ENCODE measurements around the gene NRXN3. TPM values are rescaled to one million over a fixed set of nuclear protein-coding genes. Genes with fewer than 3 reads are reported as not detected.
"Not testable (repeated sequence)": the region's sequence is repeated elsewhere in the genome, so short reads cannot be mapped to it uniquely, and the experiment has no call there.

NRXN3 gene
- total and polyA plus RNA-seq, 2 experiments from 2014 or later, result 0.69 to 1.5 TPM

- no peak for DNase-seq (ENCODE audit: low read depth in 1 of 2, low spot score in 1 of 2)
- no peak overlapping the region for H3K4me3 ChIP-seq
These were observed 309.1 kb downstream of the NRXN3 start for GRCh38 chr14:78479127-78479780.

GRCh38 chr14:78484028-78484427 is 313.9 kb downstream of the NRXN3 start:
- TF ChIP-seq CTCF (IDR thresholded peaks at IDR 0.05; ENCODE audit: low read depth, low read length), result no peak

More at GRCh38 chr14:78479127-78479780, 309.1 kb downstream of the NRXN3 start:
- no peak for TF ChIP-seq CTCF (IDR thresholded peaks at IDR 0.05; ENCODE audit: low read depth, low read length)
- Histone ChIP-seq H3K27me3 (no peaks in the 10 kb centered on the region), H3K4me1 (ENCODE audit: low read depth) (no peaks in the 10 kb centered on the region), H3K36me3 (no peaks in the 10 kb centered on the region), H3K27ac (no peak overlapping the region), H3K9me3 (ENCODE audit: low read depth) (no peaks in the 10 kb centered on the region)

GRCh38 chr14:78486081-78486480 is 315.9 kb downstream of the NRXN3 start:
- no peak overlapping the region for H3K4me3 ChIP-seq
- H3K27ac ChIP-seq, result no peak overlapping the region
- H3K36me3 ChIP-seq, result no peaks in the 10 kb centered on the region
- TF ChIP-seq CTCF (IDR thresholded peaks at IDR 0.05; ENCODE audit: low read depth, low read length), result no peak
- H3K9me3 ChIP-seq (ENCODE audit: low read depth), result no peaks in the 10 kb centered on the region
- no peaks in the 10 kb centered on the region for H3K4me1 ChIP-seq (ENCODE audit: low read depth)
- H3K27me3 ChIP-seq, result no peaks in the 10 kb centered on the region
- no peak for DNase-seq (ENCODE audit: low read depth in 1 of 2, low spot score in 1 of 2)

More at GRCh38 chr14:78484028-78484427, 313.9 kb downstream of the NRXN3 start:
- H3K36me3 ChIP-seq, result no peaks in the 10 kb centered on the region
- no peaks in the 10 kb centered on the region for H3K4me1 ChIP-seq (ENCODE audit: low read depth)
- no peaks in the 10 kb centered on the region for H3K9me3 ChIP-seq (ENCODE audit: low read depth)
- no peak for DNase-seq (ENCODE audit: low read depth in 1 of 2, low spot score in 1 of 2)
- no peaks in the 10 kb centered on the region for H3K27me3 ChIP-seq
- no peak overlapping the region for H3K27ac ChIP-seq
- no peak overlapping the region for H3K4me3 ChIP-seq

GRCh38 chr14:78486621-78487020 is 316.4 kb downstream of the NRXN3 start:
- no peak for TF ChIP-seq CTCF (IDR thresholded peaks at IDR 0.05; ENCODE audit: low read depth, low read length)

GRCh38 chr14:78487573-78487972 is 317.4 kb downstream of the NRXN3 start:
- DNase-seq (ENCODE audit: low read depth in 1 of 2, low spot score in 1 of 2); H3K4me1 ChIP-seq (ENCODE audit: low read depth); H3K27ac ChIP-seq; H3K36me3 ChIP-seq; H3K4me3 ChIP-seq; H3K9me3 ChIP-seq (ENCODE audit: low read depth); H3K27me3 ChIP-seq: not testable (repeated sequence)

More at GRCh38 chr14:78486621-78487020, 316.4 kb downstream of the NRXN3 start:
- Histone ChIP-seq H3K4me1 (ENCODE audit: low read depth) (no peaks in the 10 kb centered on the region), H3K27me3 (no peaks in the 10 kb centered on the region), H3K27ac (no peak overlapping the region), H3K9me3 (ENCODE audit: low read depth) (no peaks in the 10 kb centered on the region), H3K36me3 (no peaks in the 10 kb centered on the region), H3K4me3 (no peak overlapping the region)
- DNase-seq (ENCODE audit: low read depth in 1 of 2, low spot score in 1 of 2), result no peak

- no peak for DNase-seq (ENCODE audit: low read depth in 1 of 2, low spot score in 1 of 2)
- H3K4me3 ChIP-seq, result no peak overlapping the region
- H3K27me3 ChIP-seq, result no peaks in the 10 kb centered on the region
- no peaks in the 10 kb centered on the region for H3K9me3 ChIP-seq (ENCODE audit: low read depth)
- no peak for TF ChIP-seq CTCF (IDR thresholded peaks at IDR 0.05; ENCODE audit: low read depth, low read length)
- no peaks in the 10 kb centered on the region for H3K36me3 ChIP-seq
- no peak overlapping the region for H3K27ac ChIP-seq
- no peaks in the 10 kb centered on the region for H3K4me1 ChIP-seq (ENCODE audit: low read depth)
These were observed 318.8 kb downstream of the NRXN3 start for GRCh38 chr14:78488938-78489337.

Measured in cardiac muscle cell (in vitro differentiated cells and primary cell).